B cell (primary cell): Measurements from ENCODE around the gene RTN4RL2. TPM values are rescaled to one million over a fixed set of nuclear protein-coding genes. Genes with fewer than 3 reads are reported as not detected.

Experiments
- ATAC-seq: fragments of 200-7000 bp; cut with Tn5 transposase; one replicate; pipeline ENCODE4 v1.10.0; 2021; ENCODE audit warnings: low read depth, mild to moderate bottlenecking, moderate number of reproducible peaks, moderate library complexity
- CTCF ChIA-PET: fragments of 350-600 bp; sonication (Branson Sonifier 250); formaldehyde crosslinking; loops from one replicate; lab custom pipeline; 2021; ENCODE audit warnings: antibody characterized with exemption, inconsistent platforms; lab: Charles Lee
- POLR2A ChIA-PET: fragments of 350-600 bp; sonication (Branson Sonifier 250); formaldehyde crosslinking; loops from one replicate; lab custom pipeline; 2021; ENCODE audit warnings: antibody characterized with exemption; lab: Charles Lee
- DNase-seq: peaks from one replicate; pipeline ENCODE4 v3.0.0; 2013
- H2AFZ ChIP-seq: 2 replicates; pipeline ENCODE4 v1.6.1; 2012; ENCODE audit warnings: mild to moderate bottlenecking, low read depth, low read length; ENCODE audit not compliant: insufficient read depth, poor library complexity, severe bottlenecking
- H3K27ac ChIP-seq, 2 donors: 1 replicate in 1 of 2; 2 replicates in 1 of 2; pipeline ENCODE4 v1.5.1; 2012 to 2013; ENCODE audit warnings: low read length in 2 of 2, mild to moderate bottlenecking in 2 of 2, moderate library complexity in 1 of 2
- H3K27me3 ChIP-seq, 4 experiments: fragments of 200-600 bp in 1 of 4; sonication (generic) in 1 of 4; replicated peaks in 1 of 4; 1 replicate in 2 of 4; 2 replicates in 2 of 4; pipeline versions ENCODE4 v1.6.1 to v1.7.0; 2013 to 2016; ENCODE audit warnings: low read length in 3 of 4, mild to moderate bottlenecking in 2 of 4, mixed read lengths in 1 of 4, moderate library complexity in 1 of 4; ENCODE audit not compliant: insufficient read depth in 4 of 4, control insufficient read depth in 3 of 4; ENCODE audit errors: control extremely low read depth in 1 of 4
- H3K36me3 ChIP-seq, 2 experiments: replicated peaks in 1 of 2; 1 replicate in 1 of 2; 2 replicates in 1 of 2; pipeline versions ENCODE4 v1.6.1 to v1.7.1; 2013; ENCODE audit warnings: low read length in 1 of 2; ENCODE audit not compliant: insufficient read depth in 2 of 2, control insufficient read depth in 1 of 2; ENCODE audit errors: control extremely low read depth in 1 of 2, extremely low read depth in 1 of 2
- H3K4me1 ChIP-seq, 2 donors: fragments of 200-600 bp in 1 of 2; sonication (generic) in 1 of 2; 1 replicate in 1 of 2; 2 replicates in 1 of 2; pipeline versions ENCODE4 v1.5.1 to v1.6.1; 2013 to 2017; ENCODE audit warnings: low read length in 2 of 2; ENCODE audit not compliant: control insufficient read depth in 2 of 2, insufficient read depth in 2 of 2
- H3K4me2 ChIP-seq: replicated peaks from 2 replicates; pipeline ENCODE3; 2012; ENCODE audit warnings: mild to moderate bottlenecking, low read depth, low read length; ENCODE audit not compliant: poor library complexity, severe bottlenecking
- H3K4me3 ChIP-seq, 5 experiments: fragments of 200-600 bp in 1 of 5; sonication (generic) in 1 of 5; 1 replicate in 3 of 5; 2 replicates in 2 of 5; pipeline versions ENCODE4 v1.5.1 to v1.7.0; 2011 to 2016; ENCODE audit warnings: low read length in 4 of 5, mild to moderate bottlenecking in 4 of 5, low read depth in 2 of 5, control low read depth in 1 of 5, moderate library complexity in 1 of 5; ENCODE audit not compliant: insufficient read depth in 1 of 5; ENCODE audit errors: control extremely low read depth in 1 of 5, extremely low read depth in 1 of 5
- H3K79me2 ChIP-seq: fragments of 200-600 bp; sonication (generic); one replicate; pipeline ENCODE4 v1.6.0; 2016; ENCODE audit warnings: low read length; ENCODE audit not compliant: control insufficient read depth, insufficient read depth
- H3K9ac ChIP-seq: fragments of 200-600 bp; sonication (generic); 2 replicates; pipeline ENCODE4 v1.6.1; 2017; ENCODE audit warnings: mild to moderate bottlenecking, low read length, moderate library complexity
- H3K9me3 ChIP-seq, 3 donors: one replicate each; pipeline versions ENCODE4 v1.6.1 to v1.7.1; 2013; ENCODE audit warnings: low read length in 2 of 3; ENCODE audit not compliant: control insufficient read depth in 2 of 3, insufficient read depth in 1 of 3; ENCODE audit errors: control extremely low read depth in 1 of 3
- H4K20me1 ChIP-seq: 2 replicates; pipeline ENCODE4 v1.6.0; 2012; ENCODE audit warnings: mild to moderate bottlenecking, low read length; ENCODE audit not compliant: insufficient read depth, control insufficient read depth, poor library complexity, severe bottlenecking
- H3K27ac Mint-ChIP-seq: one replicate; pipeline ENCODE4 v1.8.0; 2021; ENCODE audit warnings: mixed read lengths
- H3K27me3 Mint-ChIP-seq: one replicate; pipeline ENCODE4 v1.8.0; 2021; ENCODE audit warnings: mixed read lengths
- H3K4me1 Mint-ChIP-seq: one replicate; pipeline ENCODE4 v1.8.0; 2021; ENCODE audit warnings: mixed read lengths
- H3K4me3 Mint-ChIP-seq: one replicate; pipeline ENCODE4 v1.8.0; 2021; ENCODE audit warnings: mixed read lengths
- H3K9me3 Mint-ChIP-seq: one replicate; pipeline ENCODE4 v1.8.0; 2022; ENCODE audit warnings: mixed read lengths; ENCODE audit not compliant: insufficient read depth
- CTCF ChIP-seq: fragments of 200-600 bp; IDR thresholded peaks from one replicate; pipeline ENCODE4 v1.8.0; 2022; ENCODE audit warnings: antibody characterized with exemption, mild to moderate bottlenecking
- EZH2 ChIP-seq: IDR thresholded peaks from 2 replicates; pipeline ENCODE4 v1.6.1; 2012; ENCODE audit warnings: borderline replicate concordance, low read depth, mild to moderate bottlenecking, moderate library complexity, low read length; ENCODE audit not compliant: insufficient read depth, poor library complexity, severe bottlenecking
- WGBS: methylation state at CpG from one replicate; pipeline ENCODE4 v1.1.5; 2013; ENCODE audit warnings: missing lambda C conversion rate; ENCODE audit not compliant: insufficient coverage; 5-methylcytosine and 5-hydroxymethylcytosine counted together
- intact Hi-C: fragments of 100-400 bp; cut with micrococcal nuclease; formaldehyde crosslinking; loops from one replicate; pipeline ENCODE4 v1.10.0; 2022
- polyA plus RNA-seq: library from polyadenylated mRNA; depleted of rRNA; stranded (reverse); fragments of >200 nt; gene quantifications from 2 replicates; pipeline ENCODE4 v1.2.3, GENCODE V29; 2012
- total RNA-seq, 2 donors: library from RNA; stranded (reverse); fragments of 120-200 nt in 1 of 2; gene quantifications; 1 replicate in 1 of 2; 2 replicates in 1 of 2; pipeline versions ENCODE4 v1.2.3 to v1.2.4, GENCODE V29; 2013 to 2022

Gene RTN4RL2
- total and polyA plus RNA-seq, 2 donors (not counting 1 experiment from before 2014, with no cell fraction given) = 0.12 to 0.13 TPM

DNA sequence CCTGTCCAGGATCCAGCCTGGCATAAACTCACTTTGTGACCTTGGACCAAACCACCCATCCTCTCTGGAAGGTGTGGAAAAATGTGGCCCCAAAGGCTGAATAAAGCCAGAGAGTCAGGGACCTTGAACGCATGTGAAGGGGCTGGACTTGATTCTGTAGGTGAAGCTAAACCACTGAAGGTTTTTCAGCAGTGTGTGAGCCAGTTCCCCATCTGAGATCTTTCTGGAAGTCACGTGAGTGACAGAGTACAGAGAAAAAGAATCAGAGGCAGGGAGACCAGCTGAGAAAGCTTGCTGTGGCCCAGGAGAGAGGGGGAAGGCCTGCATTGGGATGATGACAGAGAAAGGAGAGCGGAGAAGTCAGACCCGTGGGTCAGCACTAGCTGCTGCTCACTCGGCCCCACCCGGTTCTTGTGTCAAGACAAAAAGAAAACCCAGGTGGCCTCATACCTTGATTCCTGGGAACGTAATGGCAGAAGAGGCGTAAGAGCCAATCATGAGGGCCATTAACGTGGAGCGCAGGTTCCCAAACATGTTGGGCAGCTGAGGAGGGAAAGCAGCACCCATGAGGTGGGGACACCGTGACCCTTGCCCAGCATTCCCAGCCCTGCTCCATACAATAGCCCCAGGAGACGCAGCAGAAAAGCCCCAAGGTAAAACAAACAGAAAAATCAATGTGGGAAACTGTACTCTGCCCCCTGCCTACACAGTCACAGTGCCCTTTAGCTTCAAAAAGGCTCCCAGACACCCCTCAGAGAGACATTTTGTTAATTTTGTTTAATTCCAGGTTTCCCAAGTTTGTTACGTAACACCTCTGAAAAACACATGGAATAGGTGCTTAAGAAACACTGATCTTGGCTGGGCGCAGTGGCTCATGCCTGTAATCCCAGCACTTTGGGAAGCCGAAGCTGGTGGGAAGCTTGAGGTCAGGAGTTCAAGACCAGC lies 37.2 kb downstream of the RTN4RL2 start:
- no peak for DNase-seq
- ATAC-seq = no peak
- peaks cover 0 to 3% of the 10 kb centered on the region in 2 experiments for H3K36me3 ChIP-seq
- H3K4me2 ChIP-seq = no peak overlapping the region
- ChIA-PET CTCF (interaction anchor here (1.1 to 12.1 kb wide), 5 partner anchors 14 to 144 kb away, joined by 3 to 355 read pairs (median 5); partner anchors contain the start of gene TIMM10), POLR2A (no interaction called here)
- no peak overlapping the region for H3K27ac ChIP-seq
- Mint-ChIP-seq H3K27ac (no peak overlapping the region), H3K4me1 (peaks cover 8% of the 10 kb centered on the region), H3K9me3 (no peaks in the 10 kb centered on the region), H3K27me3 (no peaks in the 10 kb centered on the region), H3K4me3 (no peak overlapping the region)
- no peak for TF ChIP-seq EZH2
- no peak for TF ChIP-seq CTCF
- no peak overlapping the region for H2AFZ ChIP-seq
- no peak overlapping the region for H3K9ac ChIP-seq
- H3K4me1 ChIP-seq = peaks cover 0 to 6% of the 10 kb centered on the region in 2 donors
- peaks cover 0 to 4% (median 0%) of the 10 kb centered on the region in 3 donors for H3K9me3 ChIP-seq
- intact Hi-C loops = loop anchor here (2.0 kb wide), 1 partner anchor 17 kb away; the partner anchor contains the start of gene SLC43A1
- H3K4me3 ChIP-seq = no peak overlapping the region
- H3K79me2 ChIP-seq = no peaks in the 10 kb centered on the region
- no peaks in the 10 kb centered on the region for H4K20me1 ChIP-seq
- no peaks in the 10 kb centered on the region for H3K27me3 ChIP-seq
- WGBS = 97% methylated on average over 14 of the region's 15 CpGs

DNA sequence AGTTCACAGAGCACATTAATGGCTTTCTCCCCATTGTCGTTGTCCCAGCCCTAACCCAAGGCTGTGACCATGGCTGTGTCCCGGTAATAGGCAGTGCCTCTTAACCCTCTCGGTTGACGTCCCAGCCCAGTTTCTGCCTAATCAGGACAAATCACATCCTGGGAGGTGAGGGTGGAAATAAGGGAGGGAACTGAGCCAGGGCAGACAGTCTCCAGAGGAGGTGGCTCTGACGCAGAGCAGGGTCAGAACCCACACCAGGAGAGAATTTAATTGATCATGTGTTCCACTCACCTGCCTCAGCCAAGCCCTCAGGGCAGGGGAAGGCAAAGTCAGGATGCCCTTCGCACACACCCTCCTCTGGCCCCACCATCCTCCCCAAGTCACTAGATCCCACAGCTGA lies 38.2 kb downstream of the RTN4RL2 start:
- H3K27ac ChIP-seq = no peak overlapping the region

More for the DNA sequence above, 38.2 kb downstream of the RTN4RL2 start:
- Mint-ChIP-seq H3K9me3 (no peaks in the 10 kb centered on the region), H3K27me3 (no peaks in the 10 kb centered on the region), H3K4me1 (peaks cover 6% of the 10 kb centered on the region), H3K27ac (no peak overlapping the region), H3K4me3 (no peak overlapping the region)
- ChIA-PET POLR2A (no interaction called here), CTCF (interaction anchor here (7.6 to 12.1 kb wide), 2 partner anchors 30 to 41 kb away, joined by 34 to 355 read pairs; partner anchors contain the start of gene TIMM10)
- H4K20me1 ChIP-seq = no peaks in the 10 kb centered on the region
- H3K79me2 ChIP-seq = no peaks in the 10 kb centered on the region
- H3K27me3 ChIP-seq = no peaks in the 10 kb centered on the region
- TF ChIP-seq EZH2 (no peak), CTCF (no peak)
- ATAC-seq = no peak
- no peak overlapping the region for H3K4me3 ChIP-seq
- peaks cover 0 to 4% (median 0%) of the 10 kb centered on the region in 3 donors for H3K9me3 ChIP-seq
- no peak for DNase-seq
- intact Hi-C loops = loop anchor here (2.0 kb wide), 1 partner anchor 16 kb away; the partner anchor contains the start of gene SLC43A1
- peaks cover 0 to 3% of the 10 kb centered on the region in 2 experiments for H3K36me3 ChIP-seq
- no peak overlapping the region for H3K9ac ChIP-seq
- no peak overlapping the region for H2AFZ ChIP-seq
- WGBS = 100% methylated on average over 1 of the region's 6 CpGs
- peaks cover 0 to 6% of the 10 kb centered on the region in 2 donors for H3K4me1 ChIP-seq
- no peak overlapping the region for H3K4me2 ChIP-seq
